ENCODE measurements around the gene C1RL.

DNA sequence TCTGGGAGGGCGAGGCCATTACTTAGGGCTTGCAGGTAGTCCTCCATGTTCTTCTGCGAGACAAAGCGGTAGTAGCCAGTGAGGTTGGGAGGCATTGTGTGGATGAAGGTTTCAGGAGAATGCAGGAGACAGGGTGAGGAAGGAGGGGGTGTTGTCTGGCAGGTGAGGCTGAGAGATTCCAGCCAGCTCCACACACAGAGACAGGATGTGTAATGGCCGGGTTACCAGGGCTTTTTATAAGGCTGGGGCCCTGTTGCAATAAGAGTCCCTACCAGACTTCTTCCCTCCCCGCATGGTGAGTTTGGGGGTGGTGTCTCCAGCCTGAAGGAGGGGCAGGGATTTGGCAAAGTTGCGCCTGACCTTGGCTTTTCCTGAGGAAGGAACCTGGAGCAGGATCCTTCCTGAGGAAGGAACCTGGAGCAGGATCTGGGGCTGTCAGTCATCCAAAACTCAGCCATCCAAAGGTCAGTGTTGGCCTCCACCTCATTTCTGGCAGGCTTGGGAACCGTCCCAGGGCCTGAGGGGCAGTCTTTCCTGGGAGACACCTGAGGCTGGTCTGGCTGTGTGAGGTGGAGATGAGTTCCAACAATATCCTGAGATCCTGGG lies 19.8 kb upstream of the C1RL start, which contains the start of gene RBP5:
- TF ChIP-seq, protein P1, sequence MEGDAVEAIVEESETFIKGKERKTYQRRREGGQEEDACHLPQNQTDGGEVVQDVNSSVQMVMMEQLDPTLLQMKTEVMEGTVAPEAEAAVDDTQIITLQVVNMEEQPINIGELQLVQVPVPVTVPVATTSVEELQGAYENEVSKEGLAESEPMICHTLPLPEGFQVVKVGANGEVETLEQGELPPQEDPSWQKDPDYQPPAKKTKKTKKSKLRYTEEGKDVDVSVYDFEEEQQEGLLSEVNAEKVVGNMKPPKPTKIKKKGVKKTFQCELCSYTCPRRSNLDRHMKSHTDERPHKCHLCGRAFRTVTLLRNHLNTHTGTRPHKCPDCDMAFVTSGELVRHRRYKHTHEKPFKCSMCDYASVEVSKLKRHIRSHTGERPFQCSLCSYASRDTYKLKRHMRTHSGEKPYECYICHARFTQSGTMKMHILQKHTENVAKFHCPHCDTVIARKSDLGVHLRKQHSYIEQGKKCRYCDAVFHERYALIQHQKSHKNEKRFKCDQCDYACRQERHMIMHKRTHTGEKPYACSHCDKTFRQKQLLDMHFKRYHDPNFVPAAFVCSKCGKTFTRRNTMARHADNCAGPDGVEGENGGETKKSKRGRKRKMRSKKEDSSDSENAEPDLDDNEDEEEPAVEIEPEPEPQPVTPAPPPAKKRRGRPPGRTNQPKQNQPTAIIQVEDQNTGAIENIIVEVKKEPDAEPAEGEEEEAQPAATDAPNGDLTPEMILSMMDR (IDR thresholded peaks at IDR 0.05; ENCODE audit: low read length), result no peak
- no peak for TF ChIP-seq EZH2 (IDR thresholded peaks at IDR 0.05; ENCODE audit: borderline replicate concordance, low read length)
